Epidermal melanocyte (primary cell): ENCODE measurements around the gene NUBPL.
A peak's percentile ranks its signal among the peaks of the same experiment; 100 is the strongest.
"Not testable (repeated sequence)": the region's sequence is repeated elsewhere in the genome, so short reads cannot be mapped to it uniquely, and the experiment has no call there.

ENCODE experiments used
- DNase-seq: peaks from one replicate; pipeline ENCODE4 v3.0.0; 2011; ENCODE audit warnings: low spot score; ENCODE audit not compliant: insufficient read length

The NUBPL gene

GRCh38 chr14:31672709-31673108 is 111.5 kb downstream of the NUBPL start:
- DNase-seq, result no peak

- DNase-seq, result no peak
Observed at GRCh38 chr14:31677052-31677451, 115.8 kb downstream of the NUBPL start.

- no peak for DNase-seq
Observed at GRCh38 chr14:31677630-31678029, 116.4 kb downstream of the NUBPL start.

GRCh38 chr14:31678421-31679249 is 117.4 kb downstream of the NUBPL start:
- no peak for DNase-seq

- DNase-seq, result no peak
Observed at GRCh38 chr14:31682768-31683167, 121.6 kb downstream of the NUBPL start.

GRCh38 chr14:31687726-31688125 is 126.5 kb downstream of the NUBPL start:
- DNase-seq, result no peak

- DNase-seq, result no peak
Observed at GRCh38 chr14:31690056-31690455, 128.9 kb downstream of the NUBPL start.

GRCh38 chr14:31692376-31692781 is 131.2 kb downstream of the NUBPL start:
- DNase-seq, result peak; percentile 43

GRCh38 chr14:31696378-31696777 is 135.2 kb downstream of the NUBPL start:
- no peak for DNase-seq

GRCh38 chr14:31699809-31700208 is 138.6 kb downstream of the NUBPL start:
- no peak for DNase-seq

- DNase-seq, result no peak
Observed at GRCh38 chr14:31700282-31701074, 139.3 kb downstream of the NUBPL start.

GRCh38 chr14:31702130-31702529 is 140.9 kb downstream of the NUBPL start:
- no peak for DNase-seq

GRCh38 chr14:31703056-31703455 is 141.9 kb downstream of the NUBPL start:
- no peak for DNase-seq

GRCh38 chr14:31705731-31706130 is 144.5 kb downstream of the NUBPL start:
- no peak for DNase-seq

- not testable (repeated sequence) for DNase-seq
Observed at GRCh38 chr14:31708661-31709060, 147.5 kb downstream of the NUBPL start.

- DNase-seq, result no peak
Observed at GRCh38 chr14:31712244-31713127, 151.3 kb downstream of the NUBPL start.

GRCh38 chr14:31716208-31716607 is 155.0 kb downstream of the NUBPL start:
- DNase-seq, result no peak

- DNase-seq, result no peak
Observed at GRCh38 chr14:31717294-31718085, 156.3 kb downstream of the NUBPL start.

- DNase-seq, result no peak
Observed at GRCh38 chr14:31718585-31718984, 157.4 kb downstream of the NUBPL start.

GRCh38 chr14:31718985-31719384 is 157.8 kb downstream of the NUBPL start:
- DNase-seq, result no peak

GRCh38 chr14:31726337-31726736 is 165.1 kb downstream of the NUBPL start:
- no peak for DNase-seq
